ENCODE data around the gene AGL.
A peak's percentile ranks its signal among the peaks of the same experiment; 100 is the strongest.
"Not testable (repeated sequence)": the region's sequence is repeated elsewhere in the genome, so short reads cannot be mapped to it uniquely, and the experiment has no call there.

The AGL gene

GRCh38 chr1:99833911-99834310, 16.2 kb upstream of the AGL start:
- H3K9me3 Mint-ChIP-seq; H3K27ac Mint-ChIP-seq; H3K4me3 Mint-ChIP-seq; H3K36me3 Mint-ChIP-seq (ENCODE audit: low read depth); H3K4me1 Mint-ChIP-seq (ENCODE audit: low read depth): not testable (repeated sequence)
- H3K27me3 Mint-ChIP-seq (ENCODE audit: low read depth) = peaks cover 10% of the 10 kb centered on the region

GRCh38 chr1:99836171-99837103, 13.7 kb upstream of the AGL start:
- not testable (repeated sequence) for H3K4me1 Mint-ChIP-seq (ENCODE audit: low read depth)

DNA sequence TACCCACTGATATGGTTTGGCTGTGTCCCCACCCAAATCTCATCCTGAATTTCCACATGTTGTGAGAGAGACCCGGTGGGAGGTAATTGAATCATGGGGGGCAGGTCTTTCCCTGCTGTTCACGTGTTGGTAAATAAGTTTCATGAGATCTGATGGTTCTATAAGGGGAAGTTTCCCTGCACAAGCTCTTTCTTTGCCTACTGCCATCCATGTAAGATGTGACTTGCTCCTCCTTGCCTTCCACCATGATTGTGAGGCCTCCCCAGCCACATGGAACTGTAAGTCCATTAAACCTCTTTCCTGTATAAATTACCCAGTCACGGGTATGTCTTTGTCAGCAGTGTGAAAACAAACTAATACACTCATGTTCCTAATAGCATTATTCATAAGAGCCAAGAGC, 9.8 kb upstream of the AGL start:
- H3K27me3 Mint-ChIP-seq (ENCODE audit: low read depth); H3K27ac Mint-ChIP-seq; H3K4me1 Mint-ChIP-seq (ENCODE audit: low read depth); H3K4me3 Mint-ChIP-seq; H3K36me3 Mint-ChIP-seq (ENCODE audit: low read depth): not testable (repeated sequence)
- H3K9me3 Mint-ChIP-seq = peaks cover 10% of the 10 kb centered on the region

More at GRCh38 chr1:99836171-99837103, 13.7 kb upstream of the AGL start:
- H3K36me3 Mint-ChIP-seq (ENCODE audit: low read depth); H3K27me3 Mint-ChIP-seq (ENCODE audit: low read depth); H3K4me3 Mint-ChIP-seq; H3K27ac Mint-ChIP-seq: not testable (repeated sequence)
- H3K9me3 Mint-ChIP-seq = peaks cover 16% of the 10 kb centered on the region

GRCh38 chr1:99843760-99844159, 6.4 kb upstream of the AGL start:
- H3K36me3 Mint-ChIP-seq (ENCODE audit: low read depth) = peaks cover 2% of the 10 kb centered on the region
- no peak overlapping the region for H3K27ac Mint-ChIP-seq
- H3K4me1 Mint-ChIP-seq (ENCODE audit: low read depth) = no peaks in the 10 kb centered on the region
- H3K27me3 Mint-ChIP-seq (ENCODE audit: low read depth) = peaks cover 6% of the 10 kb centered on the region
- peaks cover 8% of the 10 kb centered on the region for H3K9me3 Mint-ChIP-seq
- H3K4me3 Mint-ChIP-seq = no peak overlapping the region

DNA sequence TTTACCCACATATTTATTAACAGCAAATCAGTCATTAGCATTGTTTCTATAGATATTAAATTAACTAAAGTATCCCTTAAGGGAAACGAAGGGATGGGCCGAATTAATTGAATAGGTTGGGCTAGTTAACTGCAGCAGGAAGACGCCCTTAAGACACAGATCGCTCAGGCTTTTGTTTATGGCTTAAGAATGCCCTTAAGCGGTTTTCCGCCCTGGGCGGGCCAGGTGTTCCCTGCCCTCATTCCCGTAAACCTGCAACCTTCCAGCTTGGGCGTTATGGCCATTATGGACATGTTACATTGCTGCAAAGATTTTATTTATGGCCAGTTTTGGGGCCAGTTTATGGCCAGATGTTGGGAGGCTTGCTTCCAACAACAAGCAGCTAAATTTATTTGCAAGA, 5.0 kb upstream of the AGL start:
- not testable (repeated sequence) for H3K27ac Mint-ChIP-seq; H3K27me3 Mint-ChIP-seq (ENCODE audit: low read depth); H3K36me3 Mint-ChIP-seq (ENCODE audit: low read depth); H3K4me3 Mint-ChIP-seq; H3K9me3 Mint-ChIP-seq; H3K4me1 Mint-ChIP-seq (ENCODE audit: low read depth)

DNA sequence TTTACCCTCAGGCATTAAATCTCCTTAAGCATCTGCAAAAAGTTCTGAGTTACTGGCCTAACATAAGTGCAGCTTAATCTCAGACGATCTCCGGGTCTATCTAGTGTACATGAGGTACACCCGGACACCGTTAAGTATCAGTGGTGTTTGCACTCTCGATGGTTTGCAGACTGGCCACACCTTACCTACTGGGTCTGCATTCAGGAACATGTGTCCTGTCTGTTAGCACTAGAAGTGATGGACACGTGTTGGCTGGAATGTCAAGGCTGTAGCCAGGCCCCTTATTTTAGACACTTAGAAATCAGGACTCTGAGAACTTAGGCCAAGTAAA, 783 bp upstream of the AGL start:
- Mint-ChIP-seq H3K36me3 (ENCODE audit: low read depth) (peaks cover 17% of the 10 kb centered on the region), H3K27ac (peak overlapping the region; percentile 80), H3K4me1 (ENCODE audit: low read depth) (peaks cover 23% of the 10 kb centered on the region), H3K27me3 (ENCODE audit: low read depth) (no peaks in the 10 kb centered on the region), H3K4me3 (peak overlapping the region; percentile 96), H3K9me3 (no peaks in the 10 kb centered on the region)

GRCh38 chr1:99850459-99851291, 514 bp downstream of the AGL start:
- no peaks in the 10 kb centered on the region for H3K27me3 Mint-ChIP-seq (ENCODE audit: low read depth)

GRCh38 chr1:99851850-99852454, 1.8 kb downstream of the AGL start:
- Mint-ChIP-seq H3K36me3 (ENCODE audit: low read depth) (peaks cover 17% of the 10 kb centered on the region), H3K4me1 (ENCODE audit: low read depth) (peaks cover 23% of the 10 kb centered on the region), H3K4me3 (peak overlapping the region; percentile 35), H3K27ac (no peak overlapping the region), H3K27me3 (ENCODE audit: low read depth) (no peaks in the 10 kb centered on the region), H3K9me3 (no peaks in the 10 kb centered on the region)

More at GRCh38 chr1:99850459-99851291, 514 bp downstream of the AGL start:
- peak overlapping the region; percentile 96 for H3K4me3 Mint-ChIP-seq
- no peaks in the 10 kb centered on the region for H3K9me3 Mint-ChIP-seq
- peaks cover 17% of the 10 kb centered on the region for H3K36me3 Mint-ChIP-seq (ENCODE audit: low read depth)
- peaks cover 23% of the 10 kb centered on the region for H3K4me1 Mint-ChIP-seq (ENCODE audit: low read depth)
- peak overlapping the region; percentile 87 for H3K27ac Mint-ChIP-seq

- Mint-ChIP-seq H3K9me3 (no peaks in the 10 kb centered on the region), H3K4me3 (no peak overlapping the region), H3K27me3 (ENCODE audit: low read depth) (no peaks in the 10 kb centered on the region), H3K36me3 (ENCODE audit: low read depth) (peaks cover 17% of the 10 kb centered on the region), H3K4me1 (ENCODE audit: low read depth) (peaks cover 23% of the 10 kb centered on the region), H3K27ac (no peak overlapping the region)
Observed at GRCh38 chr1:99852648-99853047, 2.5 kb downstream of the AGL start.

DNA sequence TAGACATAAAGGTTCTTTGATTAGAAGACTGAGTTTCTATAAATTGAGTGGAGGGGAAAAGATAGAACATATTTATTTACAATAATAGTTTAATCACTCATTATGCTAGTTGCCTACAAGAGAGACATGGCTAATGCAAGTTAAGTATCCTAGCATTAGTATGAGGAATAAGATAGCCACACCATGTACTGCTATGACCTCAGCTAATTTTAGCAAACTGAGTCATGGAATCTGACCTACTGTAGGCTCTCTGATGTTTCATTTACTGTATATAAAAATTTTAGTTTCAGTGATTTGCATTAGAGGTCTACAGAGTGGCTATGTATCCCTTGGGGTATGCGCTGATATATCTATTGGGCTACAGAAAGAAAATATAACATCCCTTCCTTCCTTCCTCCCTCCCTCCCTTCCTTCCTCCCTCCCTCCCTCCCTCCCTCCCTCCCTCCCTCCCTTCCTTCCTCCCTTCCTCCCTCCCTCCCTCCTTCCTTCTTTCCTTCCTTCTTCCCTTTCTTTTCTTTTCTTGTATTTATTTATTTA, 5.8 kb downstream of the AGL start:
- no peaks in the 10 kb centered on the region for H3K27me3 Mint-ChIP-seq (ENCODE audit: low read depth)
- H3K36me3 Mint-ChIP-seq (ENCODE audit: low read depth) = peaks cover 14% of the 10 kb centered on the region
- H3K4me3 Mint-ChIP-seq = no peak overlapping the region
- H3K27ac Mint-ChIP-seq = no peak overlapping the region
- H3K9me3 Mint-ChIP-seq = no peaks in the 10 kb centered on the region
- peaks cover 9% of the 10 kb centered on the region for H3K4me1 Mint-ChIP-seq (ENCODE audit: low read depth)

DNA sequence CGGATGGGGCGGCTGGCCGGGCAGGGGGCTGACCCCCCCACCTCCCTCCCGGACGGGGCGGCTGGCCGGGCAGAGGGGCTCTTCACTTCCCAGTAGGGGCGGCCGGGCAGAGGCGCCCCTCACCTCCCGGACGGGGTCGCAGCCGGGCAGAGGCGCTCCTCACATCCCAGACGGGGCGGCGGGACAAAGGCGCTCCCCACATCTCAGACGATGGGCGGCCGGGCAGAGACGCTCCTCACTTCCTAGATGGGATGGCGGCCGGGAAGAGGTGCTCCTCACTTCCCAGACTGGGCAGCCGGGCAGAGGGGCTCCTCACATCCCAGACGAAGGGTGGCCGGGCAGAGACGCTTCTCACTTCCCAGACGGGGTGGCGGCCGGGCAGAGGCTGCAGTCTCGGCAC, 6.9 kb downstream of the AGL start:
- not testable (repeated sequence) for H3K9me3 Mint-ChIP-seq; H3K27ac Mint-ChIP-seq; H3K4me1 Mint-ChIP-seq (ENCODE audit: low read depth); H3K27me3 Mint-ChIP-seq (ENCODE audit: low read depth); H3K4me3 Mint-ChIP-seq
- peaks cover 12% of the 10 kb centered on the region for H3K36me3 Mint-ChIP-seq (ENCODE audit: low read depth)

DNA sequence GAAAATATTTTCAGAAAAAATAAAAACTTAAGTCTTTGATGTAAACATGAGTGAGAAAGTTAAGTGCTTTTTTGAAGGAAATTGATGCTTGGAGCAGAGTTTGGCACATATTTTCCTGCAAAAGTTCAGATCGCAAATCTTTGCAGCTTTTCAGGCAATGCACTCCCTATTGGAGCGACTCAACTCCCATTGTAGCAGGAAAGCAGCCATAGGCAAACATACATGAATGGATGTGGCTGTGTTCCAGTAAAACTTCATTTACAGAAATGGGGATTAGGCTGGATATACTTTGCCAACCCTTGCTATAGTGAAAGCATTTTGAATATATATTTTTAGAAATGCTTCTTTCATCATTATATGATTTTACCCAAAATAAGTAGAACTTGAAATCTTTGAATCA, 8.1 kb downstream of the AGL start:
- Mint-ChIP-seq H3K4me3 (no peak overlapping the region), H3K4me1 (ENCODE audit: low read depth) (no peaks in the 10 kb centered on the region), H3K27ac (no peak overlapping the region), H3K36me3 (ENCODE audit: low read depth) (peaks cover 10% of the 10 kb centered on the region), H3K27me3 (ENCODE audit: low read depth) (no peaks in the 10 kb centered on the region), H3K9me3 (no peaks in the 10 kb centered on the region)

- H3K27ac Mint-ChIP-seq = no peak overlapping the region
- H3K4me1 Mint-ChIP-seq (ENCODE audit: low read depth) = no peaks in the 10 kb centered on the region
- H3K36me3 Mint-ChIP-seq (ENCODE audit: low read depth) = peaks cover 7% of the 10 kb centered on the region
- no peaks in the 10 kb centered on the region for H3K27me3 Mint-ChIP-seq (ENCODE audit: low read depth)
- H3K9me3 Mint-ChIP-seq = no peaks in the 10 kb centered on the region
- H3K4me3 Mint-ChIP-seq = no peak overlapping the region
Observed at GRCh38 chr1:99858881-99859280, 8.7 kb downstream of the AGL start.

DNA sequence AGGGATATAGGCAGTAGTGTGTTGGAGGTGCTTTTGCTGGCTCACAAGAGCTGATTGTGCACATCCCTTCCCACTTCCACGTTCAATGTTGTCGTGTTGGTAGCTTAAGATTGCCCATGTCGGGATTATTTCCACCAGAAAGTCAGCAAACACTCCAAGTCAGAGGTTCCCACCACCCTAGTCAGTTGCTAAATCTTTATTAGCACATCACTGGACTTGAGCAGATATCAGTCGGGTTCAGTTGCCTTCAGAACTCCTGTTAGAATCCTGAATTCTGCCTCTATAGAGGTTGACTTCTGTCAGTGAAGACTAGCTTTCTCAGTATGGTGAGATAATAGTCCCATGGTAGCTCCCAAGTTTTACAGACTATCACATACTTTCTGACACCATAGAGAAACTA, 10.5 kb downstream of the AGL start:
- no peaks in the 10 kb centered on the region for H3K9me3 Mint-ChIP-seq
- no peak overlapping the region for H3K4me3 Mint-ChIP-seq
- H3K27me3 Mint-ChIP-seq (ENCODE audit: low read depth) = no peaks in the 10 kb centered on the region
- H3K4me1 Mint-ChIP-seq (ENCODE audit: low read depth) = no peaks in the 10 kb centered on the region
- no peak overlapping the region for H3K27ac Mint-ChIP-seq
- peaks cover 10% of the 10 kb centered on the region for H3K36me3 Mint-ChIP-seq (ENCODE audit: low read depth)

All from T-helper 1 cell treated with Interleukin-12 subunit alpha and Interleukin-12 subunit beta and Interleukin-4 antibody, amounts not matched to agents 30 μg/mL and 1 μg/mL, for 36 hours (primary cell).